ENCODE data around the gene SWAP70. TPM values are rescaled to one million over a fixed set of nuclear protein-coding genes. Genes with fewer than 3 reads are reported as not detected.

SWAP70 gene
- total and polyA plus RNA-seq, 10 of the 15 experiments (the other 5 are each of a cell fraction or from before 2014, with no cell fraction given) = 20.6 to 62.4 (median 41.7) TPM

GRCh38 chr11:9651899-9652748, 11.8 kb upstream of the SWAP70 start:
- H2AFZ ChIP-seq (ENCODE audit: control insufficient read depth, low read depth, low read length) = no peak overlapping the region
- POLR2A ChIA-PET = interaction anchor here (0.9 kb wide), 1 partner anchor 95 kb away, joined by 3 read pairs; no protein-coding TSS in a partner anchor
- H3K79me2 ChIP-seq (ENCODE audit: control insufficient read depth, insufficient read depth, low read length) = no peaks in the 10 kb centered on the region
- SMC1A ChIA-PET (ENCODE audit: uncharacterized antibody, unreplicated experiment) = no interaction called here
- no peaks in the 10 kb centered on the region for H4K20me1 ChIP-seq (ENCODE audit: control insufficient read depth, insufficient read depth)
- in situ Hi-C loops (cut with MboI) = no loop called here
- CTCF ChIA-PET = interaction anchor here (0.5 to 0.6 kb wide), 2 partner anchors 16 to 327 kb away, joined by 3 read pairs; no protein-coding TSS in a partner anchor
- no peak overlapping the region for H3K27ac ChIP-seq (ENCODE audit: control insufficient read depth, insufficient read depth)
- TF ChIP-seq PML (IDR thresholded peaks at IDR 0.05; ENCODE audit: low read length) = no peak
- TF ChIP-seq TAF1 (IDR thresholded peaks at IDR 0.05; ENCODE audit: borderline replicate concordance, low read depth, low read length) = no peak
- TF ChIP-seq, protein P1, sequence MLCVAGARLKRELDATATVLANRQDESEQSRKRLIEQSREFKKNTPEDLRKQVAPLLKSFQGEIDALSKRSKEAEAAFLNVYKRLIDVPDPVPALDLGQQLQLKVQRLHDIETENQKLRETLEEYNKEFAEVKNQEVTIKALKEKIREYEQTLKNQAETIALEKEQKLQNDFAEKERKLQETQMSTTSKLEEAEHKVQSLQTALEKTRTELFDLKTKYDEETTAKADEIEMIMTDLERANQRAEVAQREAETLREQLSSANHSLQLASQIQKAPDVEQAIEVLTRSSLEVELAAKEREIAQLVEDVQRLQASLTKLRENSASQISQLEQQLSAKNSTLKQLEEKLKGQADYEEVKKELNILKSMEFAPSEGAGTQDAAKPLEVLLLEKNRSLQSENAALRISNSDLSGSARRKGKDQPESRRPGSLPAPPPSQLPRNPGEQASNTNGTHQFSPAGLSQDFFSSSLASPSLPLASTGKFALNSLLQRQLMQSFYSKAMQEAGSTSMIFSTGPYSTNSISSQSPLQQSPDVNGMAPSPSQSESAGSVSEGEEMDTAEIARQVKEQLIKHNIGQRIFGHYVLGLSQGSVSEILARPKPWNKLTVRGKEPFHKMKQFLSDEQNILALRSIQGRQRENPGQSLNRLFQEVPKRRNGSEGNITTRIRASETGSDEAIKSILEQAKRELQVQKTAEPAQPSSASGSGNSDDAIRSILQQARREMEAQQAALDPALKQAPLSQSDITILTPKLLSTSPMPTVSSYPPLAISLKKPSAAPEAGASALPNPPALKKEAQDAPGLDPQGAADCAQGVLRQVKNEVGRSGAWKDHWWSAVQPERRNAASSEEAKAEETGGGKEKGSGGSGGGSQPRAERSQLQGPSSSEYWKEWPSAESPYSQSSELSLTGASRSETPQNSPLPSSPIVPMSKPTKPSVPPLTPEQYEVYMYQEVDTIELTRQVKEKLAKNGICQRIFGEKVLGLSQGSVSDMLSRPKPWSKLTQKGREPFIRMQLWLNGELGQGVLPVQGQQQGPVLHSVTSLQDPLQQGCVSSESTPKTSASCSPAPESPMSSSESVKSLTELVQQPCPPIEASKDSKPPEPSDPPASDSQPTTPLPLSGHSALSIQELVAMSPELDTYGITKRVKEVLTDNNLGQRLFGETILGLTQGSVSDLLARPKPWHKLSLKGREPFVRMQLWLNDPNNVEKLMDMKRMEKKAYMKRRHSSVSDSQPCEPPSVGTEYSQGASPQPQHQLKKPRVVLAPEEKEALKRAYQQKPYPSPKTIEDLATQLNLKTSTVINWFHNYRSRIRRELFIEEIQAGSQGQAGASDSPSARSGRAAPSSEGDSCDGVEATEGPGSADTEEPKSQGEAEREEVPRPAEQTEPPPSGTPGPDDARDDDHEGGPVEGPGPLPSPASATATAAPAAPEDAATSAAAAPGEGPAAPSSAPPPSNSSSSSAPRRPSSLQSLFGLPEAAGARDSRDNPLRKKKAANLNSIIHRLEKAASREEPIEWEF (IDR thresholded peaks at IDR 0.05; ENCODE audit: insufficient replicate concordance, low read depth, low read length) = no peak
- no peak for TF ChIP-seq CHD2 (IDR thresholded peaks at IDR 0.05; ENCODE audit: borderline replicate concordance, low read depth, low read length)
- TF ChIP-seq PAX8 (IDR thresholded peaks at IDR 0.05) = no peak
- TF ChIP-seq LARP7 (IDR thresholded peaks at IDR 0.05) = no peak
- no peak overlapping the region for H3K4me3 ChIP-seq
- DNase-seq (ENCODE audit: low read depth, low spot score) (no peak), FAIRE-seq (no peak), ATAC-seq (no peak)
- peaks cover 7% of the 10 kb centered on the region; the same call in 2 of the 3 replicates for H3K9me3 ChIP-seq (replicated peaks; ENCODE audit: control insufficient read depth, insufficient read depth, low read length)
- intact Hi-C loops (cut with micrococcal nuclease; ENCODE audit: unreplicated experiment) = no loop called here
- no TSS peak for BruUV-seq (replicated peaks)
- no peak overlapping the region for H3K4me2 ChIP-seq (ENCODE audit: control insufficient read depth, insufficient read depth)
- H3K27me3 ChIP-seq (replicated peaks in 1 of 2; ENCODE audit: control insufficient read depth in 2 of 2, insufficient read depth in 2 of 2, low read length in 1 of 2) = no peaks in the 10 kb centered on the region
- RAD21 ChIA-PET (ENCODE audit: unreplicated experiment) = interaction anchor here (0.6 kb wide), 1 partner anchor 48 kb away, joined by 4 read pairs; no protein-coding TSS in a partner anchor
- no peak overlapping the region for H3K9ac ChIP-seq (ENCODE audit: control insufficient read depth, insufficient read depth, low read length)
- H3K4me1 ChIP-seq (ENCODE audit: control insufficient read depth, insufficient read depth, low read length) = no peaks in the 10 kb centered on the region
- H3K36me3 ChIP-seq (ENCODE audit: control insufficient read depth in 2 of 2, insufficient read depth in 2 of 2, low read length in 1 of 2) = no peaks in the 10 kb centered on the region

Measured in GM12878 (cell line).